Fibroblast of villous mesenchyme (primary cell): ENCODE results near the gene BRD9. TPM values are rescaled to one million over a fixed set of nuclear protein-coding genes. Genes with fewer than 3 reads are reported as not detected.
A peak's percentile ranks its signal among the peaks of the same experiment; 100 is the strongest.

ENCODE experiments used
- DNase-seq: peaks from one replicate; pipeline ENCODE4 v3.0.0-alpha.2; 2010; ENCODE audit warnings: low read depth
- H3K4me3 ChIP-seq: 2 replicates; pipeline ENCODE4 v1.5.1; 2011; ENCODE audit warnings: low read depth, mild to moderate bottlenecking, low read length
- CTCF ChIP-seq: IDR thresholded peaks from 2 replicates; pipeline ENCODE4 v1.5.1; 2012; ENCODE audit warnings: low read depth, mild to moderate bottlenecking, low read length; ENCODE audit not compliant: insufficient read depth
- total RNA-seq: library from RNA; depleted of rRNA; stranded (reverse); fragments of >200 nt; gene quantifications from 2 replicates; pipeline ENCODE4 v1.2.3, GENCODE V29; 2012

The BRD9 gene
- total RNA-seq, 1 donor, result 35.0 TPM

- peak; percentile 11 for DNase-seq
- TF ChIP-seq CTCF, result no peak
- H3K4me3 ChIP-seq, result no peak overlapping the region
Measured at GRCh38 chr5:887947-888637, 4.5 kb downstream of the BRD9 start.

- no peak overlapping the region for H3K4me3 ChIP-seq
- TF ChIP-seq CTCF, result no peak
- DNase-seq, result no peak
Measured at GRCh38 chr5:886716-887325, 5.8 kb downstream of the BRD9 start.

- no peak overlapping the region for H3K4me3 ChIP-seq
- DNase-seq, result no peak
- TF ChIP-seq CTCF, result no peak
Measured at GRCh38 chr5:886036-886435, 6.6 kb downstream of the BRD9 start.

GRCh38 chr5:885529-885928, 7.1 kb downstream of the BRD9 start:
- TF ChIP-seq CTCF, result no peak
- H3K4me3 ChIP-seq, result no peak overlapping the region
- DNase-seq, result no peak

GRCh38 chr5:885127-885442, 7.5 kb downstream of the BRD9 start:
- no peak for TF ChIP-seq CTCF
- no peak for DNase-seq
- H3K4me3 ChIP-seq, result no peak overlapping the region

- DNase-seq, result no peak
- H3K4me3 ChIP-seq, result no peak overlapping the region
- no peak for TF ChIP-seq CTCF
Measured at GRCh38 chr5:884345-885126, 8.1 kb downstream of the BRD9 start.
